A204.1 (cell line): ENCODE measurements around the gene IMPA2.

Experiments used
- FAIRE-seq: peaks from 2 replicates; lab custom pipeline; 2012; peaks lifted over from hg19 to GRCh38; lab: Jason Lieb, UNC

The IMPA2 gene

GRCh38 chr18:12009581-12010140 lies 28.4 kb downstream of the IMPA2 start:
- no peak for FAIRE-seq

GRCh38 chr18:12010187-12010802 lies 29.0 kb downstream of the IMPA2 start:
- no peak for FAIRE-seq

- no peak for FAIRE-seq
Observed at GRCh38 chr18:12011199-12011956, 30.1 kb downstream of the IMPA2 start.

GRCh38 chr18:12011957-12012549 lies 30.7 kb downstream of the IMPA2 start:
- FAIRE-seq = no peak

- FAIRE-seq = no peak
Observed at GRCh38 chr18:12012697-12013096, 31.4 kb downstream of the IMPA2 start.

- no peak for FAIRE-seq
Observed at GRCh38 chr18:12013186-12013916, 32.0 kb downstream of the IMPA2 start.

GRCh38 chr18:12014086-12014485 lies 32.8 kb downstream of the IMPA2 start:
- no peak for FAIRE-seq

GRCh38 chr18:12014521-12015415 lies 33.5 kb downstream of the IMPA2 start:
- FAIRE-seq = no peak

GRCh38 chr18:12015416-12016062 lies 34.2 kb downstream of the IMPA2 start:
- no peak for FAIRE-seq

GRCh38 chr18:12017081-12017480 lies 35.8 kb downstream of the IMPA2 start:
- no peak for FAIRE-seq

GRCh38 chr18:12018861-12019260 lies 37.6 kb downstream of the IMPA2 start:
- no peak for FAIRE-seq

GRCh38 chr18:12021077-12021476 lies 39.8 kb downstream of the IMPA2 start:
- no peak for FAIRE-seq

- FAIRE-seq = no peak
Observed at GRCh38 chr18:12021596-12021995, 40.3 kb downstream of the IMPA2 start.

GRCh38 chr18:12023375-12023774 lies 42.1 kb downstream of the IMPA2 start:
- no peak for FAIRE-seq

- FAIRE-seq = no peak
Observed at GRCh38 chr18:12026562-12026961, 45.3 kb downstream of the IMPA2 start.

- FAIRE-seq = no peak
Observed at GRCh38 chr18:12027046-12027445, 45.7 kb downstream of the IMPA2 start.

GRCh38 chr18:12027480-12027879 lies 46.2 kb downstream of the IMPA2 start:
- no peak for FAIRE-seq

- no peak for FAIRE-seq
Observed at GRCh38 chr18:12028040-12028628, 46.8 kb downstream of the IMPA2 start.

GRCh38 chr18:12028674-12029073 lies 47.4 kb downstream of the IMPA2 start:
- FAIRE-seq = no peak

GRCh38 chr18:12029786-12030584 lies 48.7 kb downstream of the IMPA2 start:
- no peak for FAIRE-seq
